SK-N-SH (cell line): ENCODE data around the gene ILDR1. TPM values are rescaled to one million over a fixed set of nuclear protein-coding genes. Genes with fewer than 3 reads are reported as not detected.

Experiments
- CTCF ChIA-PET: fragments of 300-600, 350-600 bp; formaldehyde crosslinking; extraction: SDS; loops from one replicate; lab custom pipeline; 2021; lab: Yijun Ruan, JAX
- POLR2A ChIA-PET: fragments of 350-600 bp; sonication (Branson Sonifier 250); formaldehyde crosslinking; extraction: SDS; loops from one replicate; lab custom pipeline; 2020; ENCODE audit warnings: antibody characterized with exemption, inconsistent platforms; lab: Yijun Ruan, JAX
- DNase-seq: peaks from one replicate; pipeline ENCODE4 v3.0.0; 2012
- H2AFZ ChIP-seq: fragments of 200-600 bp; sonication (generic); 2 replicates; pipeline ENCODE4 v1.8.1; 2016; ENCODE audit warnings: antibody characterized with exemption, mild to moderate bottlenecking, low read depth
- H3F3A ChIP-seq: fragments of 200-600 bp; sonication (generic); replicated peaks from 2 replicates; pipeline ENCODE3; 2016; ENCODE audit warnings: antibody characterized with exemption, mild to moderate bottlenecking; ENCODE audit not compliant: insufficient read depth
- H3K27ac ChIP-seq, 2 experiments: fragments of 200-500 bp in 1 of 2; fragments of 200-600 bp in 1 of 2; sonication (Bioruptor generic) in 1 of 2; sonication (generic), shearing (Covaris generic) in 1 of 2; 2 replicates each; pipeline versions ENCODE4 v1.5.1 to v1.6.1; 2014 to 2016; ENCODE audit warnings: low read depth in 2 of 2, inconsistent platforms in 1 of 2, low read length in 1 of 2, mild to moderate bottlenecking in 1 of 2, mixed read lengths in 1 of 2
- H3K27me3 ChIP-seq: fragments of 200-600 bp; sonication (generic), shearing (Covaris generic); 2 replicates; pipeline ENCODE4 v1.6.1; 2016; ENCODE audit warnings: mixed run types; ENCODE audit not compliant: insufficient read depth
- H3K36me3 ChIP-seq, 2 experiments: fragments of 200-500 bp in 1 of 2; fragments of 200-600 bp in 1 of 2; sonication (Bioruptor generic) in 1 of 2; sonication (generic) in 1 of 2; replicated peaks in 1 of 2; 2 replicates each; pipeline versions ENCODE3 to v1.5.1; 2014 to 2016; ENCODE audit warnings: low read length in 1 of 2, mild to moderate bottlenecking in 1 of 2; ENCODE audit not compliant: insufficient read depth in 2 of 2, control insufficient read depth in 1 of 2
- H3K4me1 ChIP-seq, 2 experiments: fragments of 200-500 bp in 1 of 2; fragments of 200-600 bp in 1 of 2; sonication (Bioruptor generic) in 1 of 2; sonication (generic), shearing (Covaris generic) in 1 of 2; 2 replicates each; pipeline versions ENCODE4 v1.5.1 to v1.6.1; 2014 to 2016; ENCODE audit warnings: low read depth in 1 of 2, low read length in 1 of 2, mixed run types in 1 of 2; ENCODE audit not compliant: insufficient read depth in 2 of 2, control insufficient read depth in 1 of 2
- H3K4me2 ChIP-seq: fragments of 200-600 bp; sonication (generic), shearing (Covaris generic); 2 replicates; pipeline ENCODE4 v1.6.1; 2017; ENCODE audit warnings: mixed run types
- H3K4me3 ChIP-seq, 2 experiments: fragments of 200-500 bp in 1 of 2; fragments of 200-600 bp in 1 of 2; sonication (Bioruptor generic) in 1 of 2; sonication (generic), shearing (Covaris generic) in 1 of 2; 2 replicates each; pipeline versions ENCODE4 v1.5.1 to v1.8.1; 2014 to 2016; ENCODE audit warnings: low read depth in 2 of 2, inconsistent platforms in 1 of 2, low read length in 1 of 2, mild to moderate bottlenecking in 1 of 2, mixed read lengths in 1 of 2, moderate library complexity in 1 of 2
- H3K79me2 ChIP-seq: fragments of 200-600 bp; sonication (generic); 2 replicates; pipeline ENCODE4 v1.8.1; 2017; ENCODE audit warnings: mild to moderate bottlenecking; ENCODE audit not compliant: insufficient read depth
- H3K9ac ChIP-seq: fragments of 200-600 bp; sonication (generic); 2 replicates; pipeline ENCODE4 v1.6.1; 2017; ENCODE audit warnings: mixed run types
- H3K9me2 ChIP-seq: fragments of 200-600 bp; sonication (generic); 2 replicates; pipeline ENCODE4 v1.6.1; 2017; ENCODE audit warnings: mixed run types
- H3K9me3 ChIP-seq: fragments of 200-600 bp; sonication (generic); 2 replicates; pipeline ENCODE4 v1.6.1; 2017; ENCODE audit warnings: mixed run types, mild to moderate bottlenecking, moderate library complexity
- H4K20me1 ChIP-seq: fragments of 200-600 bp; sonication (generic); 2 replicates; pipeline ENCODE4 v1.6.1; 2017; ENCODE audit warnings: mild to moderate bottlenecking, mixed run types; ENCODE audit not compliant: insufficient read depth
- ELF1 ChIP-seq: IDR thresholded peaks from 2 replicates; pipeline ENCODE4 v1.4.0; 2012
- EP300 ChIP-seq, 2 experiments: IDR thresholded peaks; 2 replicates each; pipeline versions ENCODE4 v1.4.0 to v1.6.1; 2012; ENCODE audit warnings: borderline replicate concordance in 1 of 2, low read depth in 1 of 2, low read length in 1 of 2
- GABPA ChIP-seq: IDR thresholded peaks from 2 replicates; pipeline ENCODE4 v1.4.0; 2012; ENCODE audit warnings: low read depth, mild to moderate bottlenecking
- GATA2 ChIP-seq: sonication (generic); formaldehyde crosslinking; IDR thresholded peaks from 2 replicates; pipeline ENCODE4 v1.5.0; 2020; ENCODE audit warnings: mild to moderate bottlenecking, missing genetic modification reagents
- JUND ChIP-seq: IDR thresholded peaks from 2 replicates; pipeline ENCODE4 v1.4.0; 2012
- MEF2A ChIP-seq: IDR thresholded peaks from 2 replicates; pipeline ENCODE4 v1.4.0; 2012; ENCODE audit warnings: low read depth, borderline replicate concordance
- MXI1 ChIP-seq: IDR thresholded peaks from 2 replicates; pipeline ENCODE4 v1.6.1; 2012; ENCODE audit warnings: mild to moderate bottlenecking, low read depth, low read length, improper control_type of control experiment
- NRF1 ChIP-seq: IDR thresholded peaks from 2 replicates; pipeline ENCODE4 v1.6.1; 2012; ENCODE audit warnings: low read depth, mild to moderate bottlenecking, low read length
- POLR2AphosphoS5 ChIP-seq: IDR thresholded peaks from 2 replicates; pipeline ENCODE4 v1.6.1; 2012; ENCODE audit warnings: low read depth, low read length
- RCOR1 ChIP-seq: fragments of 150-350 bp; IDR thresholded peaks from 2 replicates; pipeline ENCODE4 v1.6.1; 2017; ENCODE audit warnings: antibody characterized with exemption, low read length
- RFX5 ChIP-seq: IDR thresholded peaks from 2 replicates; pipeline ENCODE4 v1.6.1; 2012; ENCODE audit warnings: mild to moderate bottlenecking, improper control_type of control experiment, low read length
- SIN3A ChIP-seq: IDR thresholded peaks from 2 replicates; pipeline ENCODE4 v1.6.1; 2012; ENCODE audit warnings: low read depth, mild to moderate bottlenecking, low read length, moderate library complexity, borderline replicate concordance
- SMC3 ChIP-seq: IDR thresholded peaks from 2 replicates; pipeline ENCODE4 v1.6.1; 2012; ENCODE audit warnings: low read depth, low read length, improper control_type of control experiment
- TAF1 ChIP-seq: IDR thresholded peaks from 2 replicates; pipeline ENCODE4 v1.6.1; 2012; ENCODE audit warnings: low read depth, mild to moderate bottlenecking, low read length, moderate library complexity, borderline replicate concordance
- TCF12 ChIP-seq: IDR thresholded peaks from 2 replicates; pipeline ENCODE4 v1.4.0; 2012
- TEAD4 ChIP-seq: IDR thresholded peaks from 2 replicates; pipeline ENCODE4 v1.4.0; 2012; ENCODE audit warnings: mild to moderate bottlenecking, borderline replicate concordance; ENCODE audit not compliant: insufficient read depth
- USF1 ChIP-seq: IDR thresholded peaks from 2 replicates; pipeline ENCODE4 v1.4.0; 2012; ENCODE audit warnings: low read depth, borderline replicate concordance
- USF2 ChIP-seq: fragments of 150-350 bp; IDR thresholded peaks from 2 replicates; pipeline ENCODE4 v1.6.1; 2017; ENCODE audit warnings: antibody characterized with exemption, low read length, low read depth, borderline replicate concordance
- YY1 ChIP-seq: IDR thresholded peaks from 2 replicates; pipeline ENCODE4 v1.4.0; 2012; ENCODE audit warnings: low read depth, mild to moderate bottlenecking
- WGBS: methylation state at CpG from one replicate; pipeline ENCODE4 v1.1.6; 2017; ENCODE audit warnings: low lambda C conversion rate; 5-methylcytosine and 5-hydroxymethylcytosine counted together
- polyA plus RNA-seq, 3 experiments: library from polyadenylated mRNA; depleted of rRNA; stranded (reverse); fragments of >200 nt; gene quantifications; 2 replicates each; pipeline ENCODE4 v1.2.3, GENCODE V29; 2012
- TF ChIP-seq, protein P1 (sequence below): IDR thresholded peaks from 2 replicates; pipeline ENCODE4 v1.6.1; 2012; ENCODE audit warnings: mild to moderate bottlenecking, low read depth, low read length, moderate library complexity
- TF ChIP-seq, protein P2 (sequence below): IDR thresholded peaks from 2 replicates; pipeline ENCODE4; 2012

ILDR1 gene
- polyA plus RNA-seq, 1 of the 3 experiments (the other 2 are of a cell fraction), result 0.02 TPM

- Histone ChIP-seq H3K9me2 (no peaks in the 10 kb centered on the region), H4K20me1 (no peaks in the 10 kb centered on the region), H3K27me3 (no peaks in the 10 kb centered on the region), H3K9me3 (no peaks in the 10 kb centered on the region), H3K36me3 (no peaks in the 10 kb centered on the region), H3K9ac (no peak overlapping the region), H3K4me2 (no peak overlapping the region), H2AFZ (no peak overlapping the region), H3K4me1 (no peaks in the 10 kb centered on the region), H3K4me3 (no peak overlapping the region), H3F3A (no peaks in the 10 kb centered on the region), H3K27ac (no peak overlapping the region), H3K79me2 (no peaks in the 10 kb centered on the region)
- DNase-seq, result no peak
- 6% methylated on average over 2 of the region's 2 CpGs for WGBS
- ChIA-PET POLR2A (no interaction called here), CTCF (no interaction called here)
- TF ChIP-seq TAF1 (no peak), USF2 (no peak), RCOR1 (no peak), POLR2AphosphoS5 (no peak), ELF1 (no peak), EP300 (IDR thresholded peaks at IDR 0.05; ENCODE audit: borderline replicate concordance in 1 of 2, low read depth in 1 of 2, low read length in 1 of 2) (no peak)
Observed at GRCh38 chr3:121969631-121970030, 52.4 kb downstream of the ILDR1 start.

GRCh38 chr3:121963608-121964007, 58.4 kb downstream of the ILDR1 start:
- no peak overlapping the region for H2AFZ ChIP-seq
- no peak overlapping the region for H3K4me3 ChIP-seq
- POLR2A ChIA-PET, result no interaction called here
- DNase-seq, result no peak
- CTCF ChIA-PET, result interaction anchor here (0.6 to 2.0 kb wide), 2 partner anchors 32 to 593 kb away, joined by 3 to 6 read pairs; no protein-coding TSS in a partner anchor
- no peaks in the 10 kb centered on the region for H3K9me3 ChIP-seq
- H3K4me1 ChIP-seq, result no peaks in the 10 kb centered on the region
- H3F3A ChIP-seq, result no peaks in the 10 kb centered on the region
- no peaks in the 10 kb centered on the region for H3K9me2 ChIP-seq
- no peaks in the 10 kb centered on the region for H3K79me2 ChIP-seq
- H3K27me3 ChIP-seq, result no peaks in the 10 kb centered on the region
- no peaks in the 10 kb centered on the region for H4K20me1 ChIP-seq
- WGBS, result 0% methylated on average over 1 of the region's 1 CpG
- no peaks in the 10 kb centered on the region for H3K36me3 ChIP-seq
- H3K9ac ChIP-seq, result no peak overlapping the region
- H3K27ac ChIP-seq, result no peak overlapping the region
- no peak for TF ChIP-seq USF1
- TF ChIP-seq TCF12, result no peak
- no peak for TF ChIP-seq GATA2 (CRISPR knock-in tag)
- no peak for TF ChIP-seq RCOR1
- TF ChIP-seq, protein P1, sequence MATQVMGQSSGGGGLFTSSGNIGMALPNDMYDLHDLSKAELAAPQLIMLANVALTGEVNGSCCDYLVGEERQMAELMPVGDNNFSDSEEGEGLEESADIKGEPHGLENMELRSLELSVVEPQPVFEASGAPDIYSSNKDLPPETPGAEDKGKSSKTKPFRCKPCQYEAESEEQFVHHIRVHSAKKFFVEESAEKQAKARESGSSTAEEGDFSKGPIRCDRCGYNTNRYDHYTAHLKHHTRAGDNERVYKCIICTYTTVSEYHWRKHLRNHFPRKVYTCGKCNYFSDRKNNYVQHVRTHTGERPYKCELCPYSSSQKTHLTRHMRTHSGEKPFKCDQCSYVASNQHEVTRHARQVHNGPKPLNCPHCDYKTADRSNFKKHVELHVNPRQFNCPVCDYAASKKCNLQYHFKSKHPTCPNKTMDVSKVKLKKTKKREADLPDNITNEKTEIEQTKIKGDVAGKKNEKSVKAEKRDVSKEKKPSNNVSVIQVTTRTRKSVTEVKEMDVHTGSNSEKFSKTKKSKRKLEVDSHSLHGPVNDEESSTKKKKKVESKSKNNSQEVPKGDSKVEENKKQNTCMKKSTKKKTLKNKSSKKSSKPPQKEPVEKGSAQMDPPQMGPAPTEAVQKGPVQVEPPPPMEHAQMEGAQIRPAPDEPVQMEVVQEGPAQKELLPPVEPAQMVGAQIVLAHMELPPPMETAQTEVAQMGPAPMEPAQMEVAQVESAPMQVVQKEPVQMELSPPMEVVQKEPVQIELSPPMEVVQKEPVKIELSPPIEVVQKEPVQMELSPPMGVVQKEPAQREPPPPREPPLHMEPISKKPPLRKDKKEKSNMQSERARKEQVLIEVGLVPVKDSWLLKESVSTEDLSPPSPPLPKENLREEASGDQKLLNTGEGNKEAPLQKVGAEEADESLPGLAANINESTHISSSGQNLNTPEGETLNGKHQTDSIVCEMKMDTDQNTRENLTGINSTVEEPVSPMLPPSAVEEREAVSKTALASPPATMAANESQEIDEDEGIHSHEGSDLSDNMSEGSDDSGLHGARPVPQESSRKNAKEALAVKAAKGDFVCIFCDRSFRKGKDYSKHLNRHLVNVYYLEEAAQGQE, result no peak
- TF ChIP-seq RFX5, result no peak
- TF ChIP-seq, protein P2, sequence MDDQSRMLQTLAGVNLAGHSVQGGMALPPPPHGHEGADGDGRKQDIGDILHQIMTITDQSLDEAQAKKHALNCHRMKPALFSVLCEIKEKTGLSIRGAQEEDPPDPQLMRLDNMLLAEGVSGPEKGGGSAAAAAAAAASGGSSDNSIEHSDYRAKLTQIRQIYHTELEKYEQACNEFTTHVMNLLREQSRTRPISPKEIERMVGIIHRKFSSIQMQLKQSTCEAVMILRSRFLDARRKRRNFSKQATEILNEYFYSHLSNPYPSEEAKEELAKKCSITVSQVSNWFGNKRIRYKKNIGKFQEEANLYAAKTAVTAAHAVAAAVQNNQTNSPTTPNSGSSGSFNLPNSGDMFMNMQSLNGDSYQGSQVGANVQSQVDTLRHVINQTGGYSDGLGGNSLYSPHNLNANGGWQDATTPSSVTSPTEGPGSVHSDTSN, result no peak
- no peak for TF ChIP-seq TEAD4
- TF ChIP-seq POLR2AphosphoS5, result no peak
- no peak for TF ChIP-seq GABPA
- no peak for TF ChIP-seq EP300 (IDR thresholded peaks at IDR 0.05; ENCODE audit: borderline replicate concordance in 1 of 2, low read depth in 1 of 2, low read length in 1 of 2)
- no peak for TF ChIP-seq YY1
- no peak for TF ChIP-seq MXI1
- TF ChIP-seq JUND, result no peak
- TF ChIP-seq MEF2A, result no peak
- no peak for TF ChIP-seq NRF1
- TF ChIP-seq SIN3A, result no peak
- TF ChIP-seq SMC3, result no peak
- no peak overlapping the region for H3K4me2 ChIP-seq
